ENCODE results near the gene EPB41.
"Not testable (repeated sequence)": the region's sequence is repeated elsewhere in the genome, so short reads cannot be mapped to it uniquely, and the experiment has no call there.

Gene EPB41

GRCh38 chr1:29133861-29134694 lies 219.7 kb downstream of the EPB41 start:
- TF ChIP-seq JUND (IDR thresholded peaks at IDR 0.05; ENCODE audit: low read depth), result no peak
- DNase-seq (ENCODE audit: low read depth in 1 of 2, low spot score in 1 of 2), result no peak
- in situ Hi-C loops (cut with HindIII; ENCODE audit: low pct_unique_long_range_greater_than_20kb, low sequenced_read_pairs), result no loop called here

DNA sequence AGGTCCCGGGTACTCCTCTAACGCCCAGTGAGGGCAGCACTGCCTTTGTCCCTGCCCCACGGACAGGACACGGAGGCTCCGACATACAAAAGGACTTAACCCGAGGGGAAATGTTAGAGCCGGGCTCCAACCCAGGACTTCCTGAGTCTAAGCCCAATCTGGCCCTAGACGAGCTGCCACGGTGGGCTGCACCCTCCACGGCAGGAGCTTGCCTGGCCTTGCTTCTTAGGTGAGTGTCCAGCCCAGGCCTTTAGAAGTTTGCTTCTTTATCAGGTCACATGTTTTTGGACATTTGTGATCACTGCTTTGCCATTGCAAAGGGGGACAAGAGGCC lies 220.3 kb downstream of the EPB41 start:
- DNase-seq (ENCODE audit: low read depth in 1 of 2, low spot score in 1 of 2), result no peak
- in situ Hi-C loops (cut with HindIII; ENCODE audit: low pct_unique_long_range_greater_than_20kb, low sequenced_read_pairs), result no loop called here
- no peak for TF ChIP-seq JUND (IDR thresholded peaks at IDR 0.05; ENCODE audit: low read depth)

DNA sequence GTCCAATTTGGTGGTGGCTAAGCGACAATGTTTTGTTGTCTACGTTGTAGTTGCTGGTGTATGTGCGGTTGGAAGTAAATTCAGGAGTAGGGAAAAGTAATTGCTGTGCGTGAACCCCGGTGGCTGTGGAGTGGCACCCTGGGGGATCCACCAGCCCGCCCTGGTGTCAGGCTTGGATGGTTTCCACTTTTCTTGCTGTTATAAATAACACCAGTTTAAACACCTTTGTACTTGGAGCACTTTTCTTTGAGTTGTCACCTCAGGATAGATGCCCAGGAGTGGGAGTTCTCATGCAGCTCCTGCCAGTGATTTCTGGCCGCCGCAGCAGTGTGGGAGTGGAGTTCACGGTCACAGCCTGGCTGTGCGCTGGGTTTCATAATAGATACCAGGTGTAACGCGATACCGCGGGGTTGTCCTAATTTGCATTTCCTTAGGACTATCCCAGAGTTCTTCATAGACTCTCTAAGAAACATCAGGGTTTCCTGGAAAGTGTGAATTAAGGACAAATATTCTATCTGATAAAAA lies 222.1 kb downstream of the EPB41 start:
- no peak for TF ChIP-seq JUND (IDR thresholded peaks at IDR 0.05; ENCODE audit: low read depth)
- peak in 1 of 2 experiments; percentile 44 for DNase-seq (ENCODE audit: low read depth in 1 of 2, low spot score in 1 of 2)
- in situ Hi-C loops (cut with HindIII; ENCODE audit: low pct_unique_long_range_greater_than_20kb, low sequenced_read_pairs), result no loop called here

DNA sequence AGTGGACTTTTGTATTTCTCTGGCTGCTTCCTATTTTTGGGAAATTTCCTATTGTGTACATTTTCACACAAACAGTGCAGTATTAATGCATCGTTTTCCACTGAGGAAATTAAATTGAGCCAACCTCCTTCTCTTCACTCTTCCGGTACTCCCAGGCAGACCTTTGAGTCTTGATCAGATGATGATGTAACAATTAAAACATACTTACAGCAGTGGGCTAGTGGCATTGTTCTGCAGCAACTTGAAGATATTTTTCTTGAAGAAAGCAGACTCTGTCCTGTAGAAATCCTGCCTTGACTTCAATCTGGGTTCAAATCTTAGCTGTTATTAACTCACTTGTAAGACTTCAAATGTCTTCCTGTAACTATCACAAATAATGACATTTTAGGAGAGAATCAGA lies 228.3 kb downstream of the EPB41 start:
- DNase-seq (ENCODE audit: low read depth in 1 of 2, low spot score in 1 of 2), result no peak
- TF ChIP-seq JUND (IDR thresholded peaks at IDR 0.05; ENCODE audit: low read depth), result no peak
- in situ Hi-C loops (cut with HindIII; ENCODE audit: low pct_unique_long_range_greater_than_20kb, low sequenced_read_pairs), result no loop called here

DNA sequence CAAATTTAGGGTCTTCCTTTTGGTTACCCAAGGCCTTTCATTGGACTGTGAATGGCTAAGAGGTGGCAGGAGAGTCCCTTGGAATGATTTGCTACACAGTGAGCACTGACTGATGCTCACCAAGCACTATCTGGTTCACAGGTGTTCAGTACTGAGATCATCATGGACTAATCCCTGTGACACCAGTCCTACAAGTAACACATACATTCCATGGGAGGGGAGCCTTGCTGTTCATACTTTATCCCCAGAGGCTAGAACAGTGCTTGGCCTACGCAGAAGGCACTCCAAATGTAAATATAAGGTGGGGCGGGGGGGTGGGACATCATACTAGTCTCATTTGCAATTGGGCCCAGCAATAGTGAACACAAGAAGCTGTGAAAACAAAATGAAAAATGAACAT lies 229.8 kb downstream of the EPB41 start:
- no peak for TF ChIP-seq JUND (IDR thresholded peaks at IDR 0.05; ENCODE audit: low read depth)
- DNase-seq (ENCODE audit: low read depth in 1 of 2, low spot score in 1 of 2), result peak in 1 of 2 experiments; percentile 15
- in situ Hi-C loops (cut with HindIII; ENCODE audit: low pct_unique_long_range_greater_than_20kb, low sequenced_read_pairs), result no loop called here

DNA sequence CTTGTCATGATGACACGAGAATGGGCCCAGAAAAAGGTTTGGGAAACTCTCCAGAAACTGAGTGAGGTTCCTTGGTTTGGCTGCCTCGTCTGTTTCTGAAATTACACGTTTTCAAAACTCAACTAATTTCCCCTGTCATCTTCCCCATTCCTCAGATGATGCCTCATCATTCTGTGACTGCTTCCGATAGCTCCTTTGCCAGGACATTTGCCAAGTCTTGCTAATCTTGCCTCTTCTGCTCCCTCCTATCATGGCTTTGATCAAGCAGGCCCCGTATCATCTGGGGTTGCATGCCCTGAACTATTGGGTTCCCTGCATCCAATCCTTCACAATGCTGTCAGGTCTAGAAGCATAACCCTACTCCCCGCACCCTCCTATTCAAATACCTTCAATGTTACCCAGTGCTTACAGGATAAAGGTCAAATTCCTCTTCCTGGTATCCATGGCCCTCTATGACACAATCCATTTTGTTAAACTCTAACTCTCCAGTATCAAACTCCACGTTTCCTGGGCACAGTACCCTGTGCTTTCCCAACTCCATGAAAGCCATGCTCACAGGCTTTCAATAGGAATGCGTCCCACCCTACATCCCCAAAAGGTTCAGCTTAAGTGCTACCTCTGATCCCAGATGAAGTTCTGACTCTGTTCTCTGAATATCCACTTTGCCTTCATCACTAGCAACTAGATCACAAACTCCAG lies 231.5 kb downstream of the EPB41 start:
- no peak for DNase-seq (ENCODE audit: low read depth in 1 of 2, low spot score in 1 of 2)
- in situ Hi-C loops (cut with HindIII; ENCODE audit: low pct_unique_long_range_greater_than_20kb, low sequenced_read_pairs), result no loop called here
- no peak for TF ChIP-seq JUND (IDR thresholded peaks at IDR 0.05; ENCODE audit: low read depth)

DNA sequence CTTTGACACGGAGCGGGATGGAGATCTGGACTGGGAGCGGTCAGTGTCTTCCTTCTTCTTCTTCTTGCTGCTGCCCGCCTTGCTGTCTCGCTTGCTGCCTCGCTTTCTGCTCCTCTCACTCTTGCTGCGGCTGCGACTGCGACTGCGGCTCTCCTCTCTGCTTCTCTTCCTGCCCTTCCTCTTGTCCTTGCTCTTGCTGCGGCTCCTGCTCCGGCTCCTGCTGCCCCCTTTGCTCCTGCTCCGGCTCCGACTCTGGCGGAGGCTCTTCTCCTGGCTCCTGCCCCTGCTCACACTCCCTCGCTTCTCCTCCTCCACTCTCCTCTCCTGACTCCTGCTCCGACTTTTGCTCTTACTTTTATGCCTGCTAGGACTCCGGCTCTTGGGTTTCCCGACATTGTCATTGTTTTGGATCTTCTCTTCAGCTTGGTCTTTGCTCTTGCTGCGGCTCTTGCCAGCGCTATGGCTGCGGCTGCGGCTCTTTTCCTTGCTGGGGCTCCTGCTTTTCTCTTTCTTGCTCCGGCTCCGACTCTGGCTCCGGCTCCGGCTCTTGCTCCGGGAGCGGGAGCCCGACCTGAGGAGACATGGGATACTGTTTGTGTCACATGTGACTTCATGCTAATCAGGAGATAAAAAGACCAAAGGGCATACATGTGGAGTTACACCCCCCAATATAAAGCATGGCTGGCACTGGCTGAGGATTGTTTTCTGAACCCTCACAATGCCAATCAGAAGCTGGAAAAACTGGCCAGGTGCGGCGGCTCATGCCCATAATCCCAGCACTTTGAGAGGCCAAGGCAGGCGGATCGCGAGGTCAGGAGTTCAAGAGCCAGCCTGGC lies 234.5 kb downstream of the EPB41 start:
- no peak for TF ChIP-seq JUND (IDR thresholded peaks at IDR 0.05; ENCODE audit: low read depth)
- no peak for DNase-seq (ENCODE audit: low read depth in 1 of 2, low spot score in 1 of 2)
- in situ Hi-C loops (cut with HindIII; ENCODE audit: low pct_unique_long_range_greater_than_20kb, low sequenced_read_pairs), result no loop called here

GRCh38 chr1:29150346-29150745 lies 236.0 kb downstream of the EPB41 start:
- DNase-seq (ENCODE audit: low read depth in 1 of 2, low spot score in 1 of 2); in situ Hi-C loops (cut with HindIII; ENCODE audit: low pct_unique_long_range_greater_than_20kb, low sequenced_read_pairs): not testable (repeated sequence)

DNA sequence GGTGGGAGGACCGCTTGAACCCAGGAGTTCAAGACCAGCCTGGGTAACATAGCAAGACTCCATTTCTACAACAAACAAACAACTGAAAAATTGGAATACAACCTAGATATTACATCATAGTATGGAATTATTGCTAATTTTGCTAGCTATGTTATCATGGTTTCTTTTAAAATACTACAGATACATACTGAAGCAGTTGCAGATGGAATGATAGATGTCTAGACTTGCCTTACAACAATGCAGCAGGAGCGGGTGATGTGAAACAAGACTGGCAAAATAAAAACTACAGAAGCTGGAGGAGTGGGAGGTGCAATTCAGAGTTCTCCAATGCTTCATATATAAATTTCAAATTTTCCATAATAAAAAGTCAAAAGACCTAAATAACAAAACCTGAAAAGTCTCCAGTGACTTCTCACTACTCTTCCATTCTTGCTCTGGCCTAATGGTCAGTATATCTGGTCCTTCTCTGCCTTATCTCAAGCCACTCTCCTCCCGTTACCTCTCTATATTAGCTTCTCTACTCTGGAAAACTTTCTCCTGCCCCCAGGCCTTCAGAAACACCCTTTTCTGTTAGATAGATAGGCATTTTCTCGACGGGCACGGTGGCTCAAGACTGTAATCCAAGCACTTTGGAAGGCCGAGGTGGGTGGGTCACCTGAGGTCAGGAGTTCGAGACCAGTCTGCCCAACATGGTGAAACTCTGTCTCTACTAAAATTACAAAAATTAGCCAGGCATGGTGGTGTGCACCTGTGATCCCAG lies 237.9 kb downstream of the EPB41 start:
- in situ Hi-C loops (cut with HindIII; ENCODE audit: low pct_unique_long_range_greater_than_20kb, low sequenced_read_pairs), result no loop called here
- no peak for TF ChIP-seq JUND (IDR thresholded peaks at IDR 0.05; ENCODE audit: low read depth)
- no peak for DNase-seq (ENCODE audit: low read depth in 1 of 2, low spot score in 1 of 2)

- in situ Hi-C loops (cut with HindIII; ENCODE audit: low pct_unique_long_range_greater_than_20kb, low sequenced_read_pairs), result no loop called here
- TF ChIP-seq JUND (IDR thresholded peaks at IDR 0.05; ENCODE audit: low read depth), result no peak
Observed at GRCh38 chr1:29156543-29157268, 242.3 kb downstream of the EPB41 start.

GRCh38 chr1:29157269-29157601 lies 242.9 kb downstream of the EPB41 start:
- DNase-seq (ENCODE audit: low read depth in 1 of 2, low spot score in 1 of 2), result no peak
- in situ Hi-C loops (cut with HindIII; ENCODE audit: low pct_unique_long_range_greater_than_20kb, low sequenced_read_pairs), result no loop called here
- TF ChIP-seq JUND (IDR thresholded peaks at IDR 0.05; ENCODE audit: low read depth), result no peak

More at GRCh38 chr1:29156543-29157268, 242.3 kb downstream of the EPB41 start:
- DNase-seq (ENCODE audit: low read depth in 1 of 2, low spot score in 1 of 2), result no peak
